HUDEP-2 (cell line): ENCODE measurements around the gene SHE.

Experiments
- DNase-seq, 76 experiments: peaks; one replicate each; lab custom pipeline; 2025; ENCODE audit not compliant: unreplicated experiment in 76 of 76; lab: John Stamatoyannopoulos, UW

Gene SHE

DNA sequence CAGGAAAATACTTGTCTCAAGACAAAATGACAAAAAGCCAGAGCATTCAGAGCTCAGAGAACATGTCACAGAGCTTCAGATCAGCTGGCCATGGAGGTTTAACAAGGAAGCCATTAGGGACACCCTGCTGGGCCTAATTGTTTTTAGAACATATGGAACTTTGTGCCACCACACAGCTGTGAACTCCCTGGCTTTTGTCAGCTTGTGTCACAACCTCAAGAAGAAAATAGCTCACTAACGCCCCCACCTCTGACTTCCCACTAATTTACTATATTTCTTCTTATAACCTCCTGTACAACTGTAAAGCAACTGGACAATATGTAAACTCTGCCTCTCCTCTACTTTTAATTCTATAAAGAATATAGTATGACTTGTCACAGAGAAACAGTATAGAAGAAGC lies 21.2 kb downstream of the SHE start:
- DNase-seq = peak in 1 of 76 experiments; percentile 7

DNA sequence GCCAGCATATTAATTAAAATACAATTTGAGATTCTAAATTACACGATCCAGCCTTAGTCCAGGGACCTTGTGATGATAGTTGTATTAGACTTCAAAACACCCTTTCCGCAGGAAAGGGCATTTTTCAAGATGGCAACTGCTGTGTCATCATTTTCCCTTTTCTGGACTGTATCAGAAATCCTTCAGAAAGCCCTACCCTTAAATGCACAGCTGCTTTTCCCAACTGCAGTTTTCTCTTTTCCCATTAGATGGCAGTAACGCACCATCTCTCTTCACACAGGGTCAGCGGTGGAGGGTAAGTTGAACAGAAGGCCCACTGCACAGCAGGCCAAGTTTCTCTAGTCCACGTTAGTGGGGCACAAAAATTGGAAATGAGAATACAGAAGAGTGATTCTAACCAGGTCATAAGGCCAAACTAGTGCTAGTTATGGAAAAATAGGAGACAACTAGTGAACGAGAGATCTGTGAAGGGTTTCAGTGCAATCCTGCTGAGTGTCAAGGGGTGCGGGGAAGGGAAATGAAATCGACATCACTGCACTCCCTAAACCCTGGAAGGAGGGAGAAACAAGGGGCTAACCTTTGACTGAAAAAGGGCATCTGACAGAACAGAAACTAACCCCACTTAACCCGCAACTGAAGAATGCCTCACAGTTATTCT lies 22.3 kb downstream of the SHE start:
- peak in 57 of 76 experiments; percentile 16 to 83 (median 56) for DNase-seq

DNA sequence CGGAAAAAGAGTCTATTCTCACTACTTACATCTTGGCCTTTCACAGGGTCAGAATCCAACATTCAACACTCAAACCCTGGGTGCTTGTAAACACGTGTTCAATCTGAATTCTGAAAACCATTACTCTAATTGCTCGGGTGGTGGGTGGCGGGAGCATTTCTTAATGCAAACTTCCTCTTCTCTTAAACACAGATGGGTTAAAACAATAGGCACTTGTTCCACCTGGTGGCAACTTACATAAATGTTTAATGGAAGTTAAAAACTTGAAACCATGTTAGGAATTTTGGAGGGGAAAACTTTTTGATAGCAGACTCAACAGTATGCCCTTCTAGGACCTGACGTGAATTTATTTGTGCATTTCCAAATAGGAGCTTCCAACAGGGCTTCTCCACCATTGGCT lies 23.6 kb downstream of the SHE start:
- peak in 2 of 76 experiments; percentile 14 to 19 for DNase-seq

DNA sequence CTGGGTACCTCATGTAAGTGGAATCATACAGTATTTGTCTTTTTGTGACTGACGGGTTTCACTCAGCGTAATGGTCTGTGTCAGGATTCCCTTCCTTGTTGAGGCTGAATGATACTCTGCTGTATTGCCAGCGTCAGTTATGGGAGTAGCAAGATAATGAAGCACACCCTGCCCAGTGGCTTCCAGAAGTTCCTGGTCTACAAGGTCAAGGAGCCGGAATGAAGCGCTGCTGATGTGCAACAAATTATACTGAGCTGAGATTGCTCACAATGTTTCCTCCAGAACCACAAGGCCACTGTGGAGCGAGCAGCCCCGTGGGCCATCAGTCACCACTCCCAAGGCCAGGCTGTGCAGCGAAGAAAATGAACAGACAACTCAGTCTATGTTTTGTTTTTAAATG lies 24.2 kb downstream of the SHE start:
- DNase-seq = no peak

DNA sequence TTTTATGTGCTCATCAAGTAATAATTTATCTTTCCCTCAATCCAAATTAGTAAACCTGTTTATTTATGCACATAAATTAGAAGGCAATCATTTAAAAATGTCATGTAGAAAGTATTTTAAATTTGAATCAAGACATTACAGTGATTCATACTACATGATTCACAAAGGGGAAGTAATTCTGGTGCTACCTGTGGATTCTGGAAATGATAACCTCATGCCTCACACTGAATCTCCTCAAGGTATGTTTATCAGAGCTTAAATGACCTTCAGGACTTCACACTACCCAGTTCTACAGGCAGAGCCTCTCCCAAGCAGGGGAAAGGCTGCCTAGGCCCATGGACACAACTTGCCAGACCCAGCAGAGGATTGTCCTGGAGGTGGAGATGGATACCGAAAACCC lies 25.4 kb downstream of the SHE start:
- DNase-seq = no peak

DNA sequence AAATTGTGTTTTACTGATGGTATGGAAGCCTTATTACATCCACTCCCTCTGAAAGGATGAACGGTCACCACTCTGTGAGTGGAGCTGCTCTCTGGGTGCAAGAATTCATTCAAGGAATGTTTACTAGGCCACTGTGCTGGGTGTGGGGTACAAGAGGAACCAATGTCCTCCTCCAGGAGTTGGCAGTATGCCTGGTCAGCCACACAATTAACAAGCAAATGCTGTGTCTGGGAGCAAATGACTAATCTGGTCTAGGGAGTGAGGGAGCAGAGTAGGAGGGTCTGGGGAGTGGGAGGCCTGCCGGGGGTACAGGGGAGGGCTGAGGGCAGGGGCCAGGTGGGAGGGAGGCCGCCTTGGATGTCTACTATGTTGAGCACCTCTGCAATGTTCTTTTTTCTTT lies 27.4 kb downstream of the SHE start:
- peak in 40 of 76 experiments; percentile 7 to 65 (median 27) for DNase-seq

DNA sequence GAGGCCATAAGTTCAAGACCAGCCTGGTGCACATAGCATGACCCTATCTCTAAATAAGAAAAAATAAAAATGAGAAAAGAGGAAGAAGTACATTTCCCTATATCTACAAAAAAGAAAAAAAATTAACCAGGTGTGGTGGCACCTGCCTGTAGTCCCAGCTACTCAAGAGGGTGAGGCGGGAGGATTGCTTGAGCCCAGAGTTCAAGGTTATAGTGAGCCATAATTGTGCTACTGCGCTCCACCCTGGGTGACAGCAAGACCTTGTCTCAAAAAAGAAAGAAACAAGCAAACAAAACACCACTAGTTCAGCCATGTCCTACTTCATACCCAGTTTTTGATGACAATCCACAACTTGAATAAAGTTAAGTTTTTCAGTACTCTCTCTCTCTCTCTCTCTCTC lies 30.9 kb downstream of the SHE start:
- DNase-seq = no peak

DNA sequence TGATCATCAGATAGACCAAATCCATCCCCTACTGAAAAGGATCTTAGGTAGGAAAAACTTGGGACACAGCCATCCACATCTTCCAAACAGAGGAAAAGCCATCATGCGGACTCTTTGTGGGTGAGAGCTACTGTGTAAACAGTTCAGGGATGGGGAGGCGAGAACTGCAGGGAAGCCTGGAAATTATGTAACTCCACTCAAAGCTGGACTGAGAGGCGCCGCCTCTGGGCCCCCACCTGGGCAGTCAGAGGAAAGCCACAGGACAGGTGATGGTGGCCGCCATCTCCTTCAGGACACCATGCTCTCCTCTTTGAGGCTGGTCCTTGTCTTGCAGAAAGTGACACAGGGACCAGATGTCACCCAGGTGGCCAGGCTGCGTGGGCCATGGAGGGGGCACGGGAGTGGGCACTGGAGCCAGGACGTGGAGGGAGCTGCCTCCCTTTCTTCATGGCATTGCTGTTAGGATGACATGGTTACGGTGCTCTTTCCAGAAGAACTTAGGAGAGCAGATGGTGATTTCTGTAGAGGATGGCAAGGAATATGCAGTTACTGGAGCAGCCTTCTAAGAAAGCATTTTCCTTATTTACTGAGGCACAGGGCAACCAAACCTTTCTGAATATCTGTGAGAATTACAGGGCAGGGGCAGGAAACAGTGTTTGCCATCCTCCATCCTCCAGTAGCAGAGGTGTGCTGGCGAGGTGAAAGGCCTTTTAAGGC lies 32.2 kb downstream of the SHE start:
- no peak for DNase-seq

DNA sequence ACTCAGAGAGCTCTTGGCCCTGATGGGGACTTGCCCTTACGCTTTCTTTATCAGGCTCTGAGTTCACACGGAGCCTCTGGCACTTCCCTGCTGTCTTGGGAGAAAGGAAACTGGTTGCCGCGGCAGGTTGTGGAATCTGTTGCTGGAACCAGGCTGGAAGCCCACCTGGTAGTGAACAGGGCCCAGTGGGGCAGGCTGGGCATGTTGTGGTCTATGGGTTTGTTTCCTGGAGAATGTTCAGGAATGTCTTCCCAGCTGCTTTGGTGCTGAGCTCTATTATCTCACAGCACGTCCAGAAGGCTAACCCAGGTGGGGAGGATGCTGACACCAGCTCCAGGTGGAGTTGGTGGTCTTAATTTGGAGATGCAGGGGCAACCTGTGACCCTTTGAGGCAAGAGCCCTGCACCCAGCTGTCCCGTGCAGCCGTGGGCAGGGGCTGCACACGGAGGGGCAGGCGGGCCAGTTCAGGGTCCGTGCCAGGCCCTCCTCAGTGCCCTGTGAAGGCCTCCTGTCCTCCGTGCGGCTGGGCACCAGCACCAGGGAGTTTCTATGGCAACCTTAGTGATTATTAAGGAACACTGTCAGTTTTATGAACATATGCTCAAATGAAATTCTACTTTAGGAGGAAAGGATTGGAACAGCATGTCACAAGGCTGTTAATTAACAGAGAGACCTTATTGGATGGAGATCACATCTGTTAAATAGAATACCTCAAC lies 33.5 kb downstream of the SHE start:
- DNase-seq = no peak

DNA sequence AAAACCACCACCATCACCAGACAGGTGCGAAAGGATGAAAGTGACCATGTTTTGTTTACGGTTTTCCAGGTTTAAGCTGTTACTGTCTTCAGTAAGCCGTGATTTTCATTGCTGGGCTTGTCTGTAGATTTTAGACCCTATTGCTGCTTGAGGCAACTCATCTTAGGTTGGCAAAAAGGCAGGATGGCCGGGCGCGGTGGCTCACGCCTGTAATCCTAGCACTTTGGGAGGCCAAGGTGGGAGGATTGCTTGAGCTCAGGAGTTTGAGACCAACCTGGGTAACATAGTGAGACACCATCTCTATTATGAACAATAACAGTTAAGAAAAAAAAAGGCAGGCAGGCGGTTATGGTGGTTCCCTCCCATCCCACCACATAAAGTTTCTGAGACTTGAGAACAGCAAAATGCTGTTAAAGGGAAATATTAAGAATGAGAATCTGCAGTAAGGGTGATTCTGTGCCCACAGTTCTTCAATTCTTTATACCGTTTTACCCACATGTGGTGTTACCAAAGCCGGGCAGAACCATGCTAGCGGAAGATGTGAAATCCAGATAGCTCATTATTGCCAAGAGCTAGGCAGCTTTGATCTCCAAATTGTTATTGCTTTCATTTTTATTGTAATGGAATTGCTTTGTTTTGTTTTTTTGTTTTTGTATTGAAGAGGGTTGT lies 34.6 kb downstream of the SHE start:
- no peak for DNase-seq

DNA sequence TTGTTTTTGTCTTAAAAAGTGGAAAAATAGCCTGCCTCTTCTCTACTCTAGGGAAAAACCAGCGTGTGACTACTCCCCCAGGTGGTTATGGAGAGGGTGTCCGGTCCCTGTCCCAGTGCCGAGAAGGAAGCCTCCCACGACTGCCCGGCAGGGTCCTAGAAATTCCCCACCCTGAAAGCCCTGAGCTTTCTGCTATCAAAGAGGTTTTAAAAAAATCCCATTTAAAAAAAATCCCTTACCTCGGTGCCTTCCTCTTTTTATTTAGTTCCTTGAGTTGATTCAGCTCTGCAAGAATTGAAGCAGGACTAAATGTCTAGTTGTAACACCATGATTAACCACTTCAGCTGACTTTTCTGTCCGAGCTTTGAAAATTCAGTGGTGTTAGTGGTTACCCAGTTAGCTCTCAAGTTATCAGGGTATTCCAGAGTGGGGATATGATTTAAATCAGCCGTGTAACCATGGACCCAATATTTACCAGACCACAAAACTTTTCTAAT lies 35.2 kb downstream of the SHE start:
- peak in 1 of 76 experiments; percentile 3 for DNase-seq

DNA sequence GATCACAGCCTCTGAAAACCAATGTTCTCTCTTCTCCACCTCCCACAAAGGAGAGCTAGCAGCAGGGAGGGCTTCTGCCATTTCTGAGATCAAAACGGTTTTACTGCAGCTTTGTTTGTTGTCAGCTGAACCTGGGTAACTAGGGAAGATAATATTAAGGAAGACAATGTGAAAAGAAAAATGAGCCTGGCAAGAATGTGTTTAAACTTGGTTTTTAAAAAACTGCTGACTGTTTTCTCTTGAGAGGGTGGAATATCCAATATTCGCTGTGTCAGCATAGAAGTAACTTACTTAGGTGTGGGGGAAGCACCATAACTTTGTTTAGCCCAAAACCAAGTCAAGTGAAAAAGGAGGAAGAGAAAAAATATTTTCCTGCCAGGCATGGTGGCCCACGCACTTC lies 36.0 kb downstream of the SHE start:
- no peak for DNase-seq

DNA sequence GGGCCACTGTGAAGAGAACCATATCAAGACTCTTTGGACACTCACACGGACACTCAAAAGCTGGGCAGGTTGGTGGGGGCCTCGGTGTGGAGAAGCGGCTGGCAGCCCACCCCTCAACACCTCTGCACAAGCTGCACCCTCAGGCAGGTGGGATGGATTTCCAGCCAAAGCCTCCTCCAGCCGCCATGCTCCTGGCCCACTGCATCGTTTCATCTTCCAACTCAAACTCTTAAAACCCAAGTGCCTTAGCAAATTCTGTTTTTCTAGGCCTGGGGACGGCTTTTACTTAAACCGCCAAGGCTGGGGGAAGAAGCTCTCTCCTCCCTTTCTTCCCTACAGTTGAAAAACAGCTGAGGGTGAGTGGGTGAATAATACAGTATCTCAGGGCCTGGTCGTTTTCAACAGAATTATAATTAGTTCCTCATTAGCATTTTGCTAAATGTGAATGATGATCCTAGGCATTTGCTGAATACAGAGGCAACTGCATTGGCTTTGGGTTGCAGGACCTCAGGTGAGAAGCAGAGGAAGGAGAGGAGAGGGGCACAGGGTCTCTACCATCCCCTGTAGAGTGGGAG lies 36.5 kb downstream of the SHE start:
- DNase-seq = no peak

DNA sequence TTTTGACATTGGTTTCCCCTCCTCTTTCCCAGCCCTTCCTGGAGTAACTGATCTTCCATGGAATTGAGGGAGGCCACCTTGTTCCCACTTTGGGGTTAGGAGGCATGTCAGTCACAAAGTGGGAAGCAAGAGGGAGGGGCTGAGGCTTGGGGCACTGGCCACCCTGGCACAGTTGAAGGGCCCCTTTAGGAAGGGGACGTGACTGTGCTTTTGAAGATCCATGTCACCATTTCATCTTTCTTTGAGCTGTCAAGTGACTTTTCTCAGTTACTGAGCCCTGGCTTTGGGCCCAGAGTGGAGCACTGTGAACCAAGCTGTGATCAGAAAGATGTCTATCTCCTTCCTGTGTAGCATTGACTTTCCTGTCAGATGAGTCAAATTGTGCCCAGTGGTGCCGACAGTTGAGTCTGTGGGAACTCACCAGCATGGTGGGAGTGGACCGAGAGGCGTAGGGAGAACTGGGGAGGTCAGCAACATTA lies 38.7 kb downstream of the SHE start:
- peak in 70 of 76 experiments; percentile 7 to 74 (median 49) for DNase-seq

DNA sequence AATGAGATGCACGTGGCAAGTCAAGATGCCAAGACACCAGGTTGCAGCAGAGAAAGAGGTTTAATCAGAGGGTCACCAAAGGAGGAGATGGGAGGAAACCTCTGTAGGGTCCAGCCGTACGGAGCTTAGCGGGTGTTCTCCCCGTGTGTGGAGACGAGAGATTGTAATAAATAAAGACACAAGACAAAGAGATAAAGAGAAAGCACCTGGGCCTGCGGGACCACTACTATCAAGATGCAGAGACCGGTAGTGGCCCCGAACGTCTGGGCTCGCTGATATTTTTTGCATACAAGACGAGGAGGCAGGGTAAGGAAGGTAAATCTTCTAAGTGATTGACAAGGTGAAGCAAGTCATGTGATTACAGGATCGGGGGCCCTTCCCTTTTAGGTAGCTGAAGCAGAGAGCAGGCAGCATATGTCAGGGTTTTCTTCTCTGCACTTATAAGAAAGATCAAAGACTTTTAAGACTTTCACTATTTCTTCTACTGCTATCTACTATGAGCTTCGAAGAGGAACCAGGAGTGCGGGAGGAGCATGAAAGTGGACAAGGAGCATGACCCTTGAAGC lies 41.4 kb downstream of the SHE start:
- peak in 1 of 76 experiments; percentile 19 for DNase-seq

DNA sequence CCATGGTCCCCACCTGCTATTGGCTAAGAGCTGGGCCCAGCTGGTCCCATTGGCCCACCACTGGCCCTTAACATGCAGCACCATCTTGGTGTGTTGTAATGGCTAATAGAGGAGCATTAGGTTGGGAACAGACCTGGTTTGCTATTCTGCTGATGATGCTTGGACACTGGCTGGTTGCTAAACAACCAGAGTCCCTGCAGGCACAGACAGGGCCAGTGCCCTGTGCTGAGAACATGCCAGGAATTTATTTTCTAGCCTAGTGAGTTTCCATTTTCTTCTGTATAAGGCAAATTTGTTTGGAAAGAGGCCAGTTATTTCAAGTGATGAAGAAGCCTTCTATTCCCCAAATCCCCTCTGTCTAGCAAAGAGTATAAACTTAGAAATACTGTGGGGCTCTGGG lies 43.1 kb downstream of the SHE start:
- DNase-seq = no peak

DNA sequence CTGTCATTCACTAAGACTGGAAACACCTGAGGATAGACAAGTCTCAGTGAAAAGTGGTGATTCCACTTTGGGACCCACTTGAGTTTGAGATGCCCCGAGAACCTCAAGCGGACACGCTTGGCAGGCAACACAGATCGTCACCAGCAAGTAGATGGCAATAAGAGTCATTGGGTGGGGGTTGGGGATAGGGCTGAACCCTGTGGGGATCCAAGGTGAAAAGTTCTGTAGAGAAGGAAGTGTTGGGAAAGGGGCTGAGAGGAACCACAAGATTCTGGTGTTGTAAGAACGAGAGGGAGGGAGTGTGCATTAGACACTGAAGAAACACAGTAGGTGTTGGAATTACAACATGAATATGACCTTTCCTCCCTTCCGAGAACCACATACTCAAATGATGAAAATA lies 45.6 kb downstream of the SHE start:
- no peak for DNase-seq

DNA sequence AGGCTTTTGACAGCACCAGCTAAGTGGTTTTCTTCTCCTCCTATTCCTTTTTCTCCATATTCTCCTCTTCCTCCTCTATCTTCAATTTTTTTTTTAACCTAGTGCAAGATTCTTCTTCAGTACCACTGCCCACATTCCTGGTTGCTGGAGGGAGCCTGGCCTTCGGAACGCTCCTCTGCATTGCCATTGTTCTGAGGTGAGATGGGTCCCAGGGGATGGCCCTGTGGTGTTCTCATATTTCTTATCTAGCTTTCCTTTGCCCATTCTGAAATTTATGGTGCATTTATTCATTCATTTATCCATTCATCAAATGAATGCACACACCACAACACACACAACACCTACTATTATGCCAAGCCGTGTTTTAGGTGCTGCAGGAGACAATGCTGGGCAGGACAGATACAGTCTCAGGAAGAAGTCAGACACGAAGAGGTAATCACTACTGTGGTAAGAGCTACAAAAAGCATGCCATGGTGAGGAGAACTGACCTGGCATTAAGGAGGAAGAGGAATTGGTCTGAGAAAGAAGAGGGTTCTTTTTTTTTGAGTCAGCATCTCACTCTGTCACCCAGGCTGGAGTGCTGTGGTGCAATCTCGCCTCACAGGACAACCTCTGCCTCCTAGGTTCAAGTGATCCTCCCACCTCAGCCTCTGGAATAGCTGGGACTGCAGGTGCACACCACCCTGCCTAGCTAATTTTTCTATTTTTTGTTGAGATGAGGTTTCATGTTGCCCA lies 47.7 kb downstream of the SHE start:
- no peak for DNase-seq

DNA sequence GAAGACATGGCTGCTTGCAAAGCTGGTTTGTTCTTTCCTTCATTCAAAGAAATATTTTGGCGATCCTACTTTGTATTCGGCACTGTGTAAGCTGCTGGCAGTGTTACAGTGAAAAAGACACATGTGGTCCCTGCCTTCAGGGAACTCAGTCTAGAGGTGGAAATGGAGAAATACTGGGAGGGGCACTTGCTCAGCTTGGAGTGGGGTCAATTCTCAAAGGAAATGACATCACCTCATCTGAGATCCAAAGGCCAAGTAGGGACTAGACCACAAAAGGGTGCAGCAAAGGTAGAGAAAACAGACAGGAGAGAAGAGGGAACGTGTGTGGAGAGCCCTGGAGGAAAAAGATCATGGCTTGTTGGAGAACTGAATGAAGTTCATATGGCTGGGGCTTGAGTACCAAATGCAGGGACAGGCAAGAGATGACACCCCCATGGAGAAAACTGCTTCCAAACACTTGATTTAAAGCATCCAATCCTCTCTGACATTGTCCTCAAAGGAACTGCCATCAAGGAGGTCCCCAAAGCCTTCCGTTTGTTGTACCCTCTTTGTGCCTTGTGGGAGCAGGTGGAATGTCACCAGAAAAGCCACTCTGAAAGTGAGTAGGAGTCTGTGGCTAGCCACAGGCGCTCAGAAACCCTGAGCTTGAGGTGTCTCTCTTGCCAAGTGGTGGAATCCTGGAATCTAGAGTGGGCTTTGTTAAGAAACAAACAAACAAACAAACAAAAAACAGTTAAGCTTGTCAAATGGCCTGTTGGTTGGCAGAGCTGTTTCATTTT lies 48.4 kb downstream of the SHE start:
- DNase-seq = no peak
